Measurements from ENCODE around the gene CAPN15.
A peak's percentile ranks its signal among the peaks of the same experiment; 100 is the strongest.

CAPN15 gene

GRCh38 chr16:578232-578869, 50.8 kb downstream of the CAPN15 start:
- no peak for DNase-seq (ENCODE audit: low read depth)

- peak; percentile 78 for DNase-seq (ENCODE audit: low read depth)
Measured at GRCh38 chr16:578870-579405, 51.4 kb downstream of the CAPN15 start.

DNA sequence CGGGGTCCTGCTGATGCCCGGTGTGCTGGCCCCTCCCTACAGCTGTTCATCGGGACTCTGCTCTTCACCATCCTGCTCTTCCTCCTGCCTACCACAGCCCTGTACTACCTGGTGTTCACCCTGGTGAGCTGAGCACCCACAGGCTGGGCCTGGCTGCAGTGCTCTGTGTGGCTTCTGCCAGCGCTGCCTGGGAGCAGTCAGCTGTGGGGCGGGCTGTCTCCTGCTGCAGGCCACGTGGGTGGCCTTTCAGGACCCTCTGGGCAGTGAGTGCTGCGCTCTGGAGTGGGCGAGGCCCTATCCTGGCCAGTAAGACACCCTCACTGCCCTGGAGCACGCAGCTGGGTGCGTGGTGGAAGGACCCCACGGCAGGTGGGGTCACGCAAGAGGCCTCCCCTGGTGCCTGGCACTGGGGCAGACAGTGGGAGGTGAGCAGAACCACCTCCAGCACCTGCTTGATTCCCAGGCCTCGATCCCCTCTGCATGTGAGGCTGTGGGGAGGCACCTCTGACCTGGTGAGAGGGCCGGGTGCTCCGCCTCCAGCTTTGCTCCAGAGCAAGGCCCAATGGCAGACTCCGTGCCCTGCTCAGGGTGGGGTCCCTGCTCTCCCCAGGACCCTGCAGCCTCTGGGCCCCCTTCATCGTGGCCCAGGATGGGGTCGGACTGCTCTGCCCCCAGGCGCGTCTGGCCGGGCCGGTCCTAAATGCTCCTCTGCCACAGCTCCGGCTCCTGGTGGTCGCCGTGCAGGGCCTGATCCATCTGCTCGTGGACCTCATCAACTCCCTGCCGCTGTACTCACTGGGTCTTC, 52.8 kb downstream of the CAPN15 start:
- DNase-seq (ENCODE audit: low read depth): no peak

- no peak for DNase-seq (ENCODE audit: low read depth)
Measured at GRCh38 chr16:580946-581498, 53.5 kb downstream of the CAPN15 start.

- DNase-seq (ENCODE audit: low read depth): no peak
Measured at GRCh38 chr16:582218-582613, 54.7 kb downstream of the CAPN15 start.

- no peak for DNase-seq (ENCODE audit: low read depth)
Measured at GRCh38 chr16:582614-583331, 55.3 kb downstream of the CAPN15 start.

GRCh38 chr16:583470-583814, 55.9 kb downstream of the CAPN15 start:
- peak; percentile 16 for DNase-seq (ENCODE audit: low read depth)

DNA sequence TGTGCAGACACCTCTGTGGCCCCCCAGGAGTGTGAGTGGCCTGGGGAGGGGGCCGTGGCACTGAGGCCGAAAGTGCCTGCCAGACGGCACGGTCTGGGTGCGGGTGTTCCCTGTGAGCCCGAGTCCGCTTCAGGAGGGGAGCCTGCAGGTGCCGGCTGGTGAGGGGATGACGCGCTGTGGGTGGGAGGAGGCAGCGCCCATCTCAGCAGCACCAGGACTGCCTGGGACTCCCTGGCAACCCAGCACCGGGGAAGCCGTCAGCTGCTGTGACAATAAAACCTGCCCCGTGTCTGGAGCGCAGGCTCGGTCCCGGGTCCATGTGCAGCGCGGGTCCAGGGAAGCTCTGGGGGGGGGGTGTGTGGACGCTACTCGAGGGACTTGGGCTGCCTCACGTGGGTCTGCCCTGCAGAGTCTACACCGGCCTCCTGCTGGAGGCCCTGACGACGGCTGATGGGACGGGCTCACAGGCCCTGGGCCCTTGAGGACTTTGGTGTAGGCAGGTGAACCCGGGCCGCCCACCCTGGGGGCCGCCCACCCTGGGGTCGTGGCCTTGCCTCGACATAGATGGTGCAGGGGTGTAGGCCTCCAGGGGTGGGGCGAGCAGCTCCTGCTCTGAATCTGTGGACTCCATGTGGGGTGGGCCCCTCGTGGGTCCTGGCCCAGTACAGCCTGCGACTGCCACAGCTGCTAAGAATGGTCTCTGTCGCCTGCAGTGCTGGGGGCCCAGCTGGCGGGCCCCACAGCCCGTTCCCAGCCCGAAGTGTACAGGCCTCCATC, 56.5 kb downstream of the CAPN15 start:
- no peak for DNase-seq (ENCODE audit: low read depth)

DNA sequence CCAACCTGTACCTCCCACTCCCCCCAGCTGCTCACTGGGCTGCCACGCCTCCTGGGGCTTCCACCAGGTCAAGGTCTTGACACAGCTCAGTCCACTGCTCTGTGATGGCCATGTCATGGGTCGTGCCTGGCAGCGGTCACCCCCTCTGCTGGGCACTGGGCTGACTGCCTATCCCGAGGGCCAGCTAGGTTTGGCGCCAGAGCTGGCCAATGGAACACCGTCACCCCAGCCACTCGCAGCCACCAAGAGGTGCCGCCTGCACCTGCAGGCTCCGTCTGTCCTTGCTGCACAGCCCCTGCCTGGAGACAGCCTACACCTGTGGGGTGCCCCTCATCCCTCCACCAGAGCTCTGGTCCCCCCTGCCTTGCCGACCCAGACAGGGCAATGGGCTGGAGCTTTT, 57.8 kb downstream of the CAPN15 start:
- DNase-seq (ENCODE audit: low read depth): no peak

GRCh38 chr16:586047-586644, 58.6 kb downstream of the CAPN15 start:
- DNase-seq (ENCODE audit: low read depth): peak; percentile 29

DNA sequence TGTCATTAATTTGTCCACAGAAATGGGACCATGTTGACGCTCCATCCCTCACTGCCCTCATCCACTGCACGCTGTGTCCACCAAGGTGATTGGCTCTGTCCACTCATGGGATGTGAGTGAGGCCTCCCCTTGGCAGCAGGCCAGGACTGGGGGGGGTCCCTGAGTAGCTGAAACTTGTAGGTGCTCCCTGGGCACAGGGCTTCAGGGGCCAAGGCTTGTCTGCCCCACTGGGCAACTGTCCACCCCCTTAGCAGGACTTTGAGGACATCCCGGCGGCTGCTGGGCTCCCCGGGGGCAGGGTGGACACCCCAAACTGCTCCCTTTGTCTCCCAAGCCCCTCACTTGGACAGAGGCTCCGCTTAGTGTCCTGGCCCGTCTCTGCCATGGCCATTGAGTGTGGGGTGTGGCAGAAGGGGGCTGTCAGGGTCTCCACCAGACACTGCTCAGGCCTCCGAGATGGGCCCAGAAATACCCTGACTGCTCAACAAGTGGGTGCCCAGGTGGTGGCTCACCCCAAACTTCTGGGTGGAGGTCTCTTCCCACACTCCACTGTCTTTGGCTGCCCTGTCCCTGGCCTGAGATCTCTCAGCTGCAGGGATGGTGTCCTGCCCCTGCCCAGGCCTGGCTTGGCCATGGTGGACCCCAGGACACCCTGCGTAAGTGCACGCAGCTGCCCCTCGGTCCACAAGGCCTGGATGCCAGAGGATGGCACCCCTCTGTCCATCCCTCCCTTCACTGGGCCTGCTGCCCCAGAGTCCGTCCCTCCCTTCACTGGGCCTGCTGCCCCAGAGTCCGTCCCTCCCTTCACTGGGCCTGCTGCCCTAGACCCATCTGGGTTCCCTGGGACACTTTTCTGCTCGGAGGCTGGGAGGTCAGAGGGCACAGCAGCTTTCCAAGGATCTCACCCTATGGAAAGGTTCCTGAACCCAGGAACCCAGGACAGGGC, 59.4 kb downstream of the CAPN15 start:
- DNase-seq (ENCODE audit: low read depth): no peak

DNA sequence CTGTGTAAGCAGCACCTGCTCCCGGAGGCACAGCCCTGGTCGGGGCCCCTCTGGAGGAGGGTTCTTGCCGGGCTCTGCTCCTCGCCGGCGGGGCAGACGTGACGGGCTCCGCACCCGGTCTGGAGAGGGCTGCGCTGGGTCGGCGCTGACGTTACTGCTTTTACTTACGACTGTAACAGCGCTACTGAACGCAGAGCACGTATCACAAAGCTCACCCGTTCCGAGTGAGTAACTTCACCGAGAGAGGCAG, 61.1 kb downstream of the CAPN15 start:
- peak; percentile 71 for DNase-seq (ENCODE audit: low read depth)

DNA sequence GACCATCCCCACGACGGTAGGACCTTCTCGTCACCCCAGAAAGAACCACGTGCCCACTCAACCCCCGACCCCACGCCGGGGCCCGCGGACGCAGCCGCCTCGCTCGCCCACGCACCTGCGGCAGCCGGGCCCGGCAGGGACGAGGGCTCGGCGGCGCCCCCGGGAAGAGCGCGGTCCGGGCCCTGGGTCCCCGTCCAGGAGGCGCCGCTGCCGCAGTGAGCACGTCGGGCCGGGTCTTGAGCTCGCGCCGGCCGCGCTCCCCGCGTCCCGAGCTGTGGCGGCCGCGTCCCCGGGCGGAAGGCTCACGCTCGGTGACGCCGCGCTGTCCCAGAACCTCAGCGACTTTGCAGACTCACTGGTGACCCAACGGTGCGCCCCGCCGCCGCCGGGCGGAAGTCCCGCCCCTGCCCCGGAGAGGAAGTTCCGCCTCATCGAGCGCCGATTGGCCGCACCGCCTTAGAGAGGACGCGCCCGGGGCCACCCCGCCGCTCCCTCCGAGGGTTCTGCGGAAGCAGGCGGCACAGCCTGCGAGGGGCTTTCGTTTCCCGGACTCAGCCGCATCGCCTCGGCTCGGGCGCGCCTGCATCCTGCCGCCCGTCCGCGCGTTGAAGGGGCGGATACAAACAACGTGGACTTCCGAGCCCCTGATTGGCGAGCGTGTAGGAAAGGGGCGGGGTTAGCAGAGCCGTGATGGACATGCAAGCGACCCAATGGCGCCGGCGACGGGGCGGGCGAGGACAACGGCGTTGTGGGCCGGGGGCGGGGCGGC, 61.6 kb downstream of the CAPN15 start:
- DNase-seq (ENCODE audit: low read depth): peak; percentile 89

DNA sequence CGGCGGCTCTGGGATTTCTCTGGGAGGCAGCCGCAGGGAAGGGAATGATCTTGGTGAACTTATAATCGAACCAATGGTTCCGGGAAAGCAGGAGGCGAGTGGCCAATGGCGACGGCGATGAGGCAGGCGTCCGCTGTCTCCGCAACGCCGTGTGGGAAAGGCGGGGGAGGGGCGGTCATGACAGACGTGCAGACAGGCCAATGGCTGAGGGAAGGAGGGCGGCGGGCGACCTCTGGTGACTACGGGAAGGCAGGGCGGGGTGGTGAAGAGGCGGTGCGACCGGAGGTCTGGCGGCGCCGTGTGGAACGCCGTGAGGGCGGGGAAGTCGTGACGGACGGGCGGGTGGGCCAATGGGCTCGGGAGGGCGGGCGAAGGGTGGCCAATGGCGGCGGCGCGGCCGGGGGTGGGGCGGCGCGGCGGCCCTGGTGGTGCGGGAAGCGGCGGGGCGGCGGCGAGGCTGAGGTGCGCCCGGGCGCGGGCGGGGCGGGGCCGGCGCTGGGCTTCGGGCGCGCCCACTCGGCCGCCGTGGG, 62.2 kb downstream of the CAPN15 start, which contains the start of gene RAB40C:
Gene RAB40C (plus strand): TSS at position 409 of the 530 bp plus-strand sequence. CDS start 226 bp downstream, outside the sequence.
- peak; percentile 96 for DNase-seq (ENCODE audit: low read depth)

DNA sequence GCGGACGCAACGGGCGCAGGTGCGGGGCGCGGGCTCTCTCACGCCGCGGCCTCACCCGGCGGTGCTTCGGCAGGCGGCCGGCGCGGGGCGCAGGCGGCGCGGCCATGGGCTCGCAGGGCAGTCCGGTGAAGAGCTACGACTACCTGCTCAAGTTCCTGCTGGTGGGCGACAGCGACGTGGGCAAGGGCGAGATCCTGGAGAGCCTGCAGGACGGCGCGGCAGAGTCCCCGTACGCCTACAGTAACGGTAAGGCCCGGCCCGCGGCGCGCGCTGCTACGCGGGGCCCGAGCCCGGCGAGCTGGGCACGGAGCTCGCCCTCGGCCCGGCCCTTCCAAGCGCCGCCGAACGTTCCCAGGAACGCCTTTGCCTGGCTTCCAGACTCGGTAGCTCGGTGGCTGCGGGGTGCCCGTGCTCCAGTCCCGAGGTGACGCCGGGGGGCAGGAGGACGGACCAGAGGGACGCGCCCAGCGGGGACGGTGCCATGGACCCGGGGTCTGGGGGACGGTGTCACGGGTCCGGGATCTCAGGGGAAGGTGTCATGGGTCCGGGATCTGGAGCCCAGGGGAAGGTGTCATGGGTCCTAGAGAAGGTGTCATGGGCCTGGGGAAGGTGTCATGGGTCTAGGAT, 62.8 kb downstream of the CAPN15 start:
- peak; percentile 49 for DNase-seq (ENCODE audit: low read depth)

DNA sequence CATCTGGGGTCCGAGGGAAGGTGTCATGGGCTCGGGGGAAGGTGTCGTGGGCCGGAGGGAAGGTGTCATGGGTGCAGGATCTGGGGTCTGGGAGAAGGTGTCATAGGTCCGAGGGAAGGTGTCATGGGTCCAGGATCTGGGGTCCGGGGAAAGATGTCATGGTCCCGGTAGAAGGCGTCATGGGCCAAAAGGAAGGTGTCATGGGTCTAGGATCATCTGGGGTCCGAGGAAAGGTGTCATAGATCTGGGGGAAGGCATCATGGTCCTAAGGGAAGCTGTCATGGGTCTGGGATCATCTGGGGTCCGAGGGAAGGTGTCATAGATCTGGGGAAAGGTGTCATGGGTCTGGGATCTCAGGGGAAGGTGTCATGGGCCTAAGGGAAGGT, 63.3 kb downstream of the CAPN15 start:
- DNase-seq (ENCODE audit: low read depth): no peak

DNA sequence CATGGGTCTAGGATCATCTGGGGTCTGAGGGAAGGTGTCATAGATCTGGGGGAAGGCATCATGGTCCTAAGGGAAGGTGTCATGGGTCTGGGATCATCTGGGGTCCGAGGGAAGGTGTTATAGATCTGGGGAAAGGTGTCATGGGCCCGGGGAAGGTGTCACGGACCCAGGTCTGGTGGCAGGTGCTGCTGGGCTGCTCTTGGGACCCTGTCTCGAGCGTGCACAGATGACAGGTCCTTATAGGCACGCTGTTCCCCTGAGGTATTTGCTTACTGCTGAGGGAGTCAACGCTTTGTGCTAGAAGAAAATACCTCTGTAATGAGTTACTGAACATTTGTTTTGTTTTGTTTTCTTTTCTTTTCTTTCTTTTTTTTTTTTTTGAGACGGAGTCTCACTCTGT, 63.7 kb downstream of the CAPN15 start:
- DNase-seq (ENCODE audit: low read depth): no peak

DNA sequence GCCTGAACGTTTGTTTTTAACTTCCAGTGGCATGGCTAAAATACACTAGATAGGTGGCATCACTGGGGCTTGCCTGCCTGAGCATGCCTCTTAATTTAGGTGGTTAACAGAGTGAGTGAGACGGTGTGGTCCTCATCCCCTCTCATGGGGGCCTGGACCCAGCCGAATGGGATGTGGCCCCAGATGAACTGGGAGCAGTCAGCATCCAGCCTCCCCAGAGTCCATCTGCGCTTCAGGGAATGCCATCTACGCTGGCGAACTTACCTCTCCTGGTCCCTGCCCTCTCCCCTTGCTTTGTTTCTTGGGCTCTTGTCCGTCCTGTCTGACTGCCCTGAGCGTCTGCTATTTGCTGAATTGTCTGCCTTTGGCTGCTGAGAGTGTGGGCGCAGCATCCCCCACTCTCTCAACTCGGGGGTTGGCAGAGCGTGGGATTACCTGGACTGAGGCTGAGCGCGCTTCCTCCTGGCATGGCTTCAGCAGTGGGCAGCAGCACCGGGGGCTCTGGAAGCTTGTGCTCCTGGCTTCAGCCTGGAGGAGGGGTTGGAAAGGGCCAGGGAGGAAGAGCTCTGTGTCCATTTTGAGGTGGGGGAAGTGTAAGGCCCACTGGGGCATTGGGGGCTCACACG, 64.5 kb downstream of the CAPN15 start:
- DNase-seq (ENCODE audit: low read depth): no peak
